B cell (primary cell): ENCODE measurements around the gene SLC25A13. TPM values are rescaled to one million over a fixed set of nuclear protein-coding genes. Genes with fewer than 3 reads are reported as not detected.

Experiments used
- ATAC-seq: fragments of 200-7000 bp; cut with Tn5 transposase; one replicate; pipeline ENCODE4 v1.10.0; 2021; ENCODE audit warnings: low read depth, mild to moderate bottlenecking, moderate number of reproducible peaks, moderate library complexity
- CTCF ChIA-PET: fragments of 350-600 bp; sonication (Branson Sonifier 250); formaldehyde crosslinking; loops from one replicate; lab custom pipeline; 2021; ENCODE audit warnings: antibody characterized with exemption, inconsistent platforms; lab: Charles Lee
- POLR2A ChIA-PET: fragments of 350-600 bp; sonication (Branson Sonifier 250); formaldehyde crosslinking; loops from one replicate; lab custom pipeline; 2021; ENCODE audit warnings: antibody characterized with exemption; lab: Charles Lee
- DNase-seq: peaks from one replicate; pipeline ENCODE4 v3.0.0; 2013
- H2AFZ ChIP-seq: 2 replicates; pipeline ENCODE4 v1.6.1; 2012; ENCODE audit warnings: mild to moderate bottlenecking, low read depth, low read length; ENCODE audit not compliant: insufficient read depth, poor library complexity, severe bottlenecking
- H3K27ac ChIP-seq, 2 donors: 1 replicate in 1 of 2; 2 replicates in 1 of 2; pipeline ENCODE4 v1.5.1; 2012 to 2013; ENCODE audit warnings: low read length in 2 of 2, mild to moderate bottlenecking in 2 of 2, moderate library complexity in 1 of 2
- H3K27me3 ChIP-seq, 4 experiments: fragments of 200-600 bp in 1 of 4; sonication (generic) in 1 of 4; replicated peaks in 1 of 4; 1 replicate in 2 of 4; 2 replicates in 2 of 4; pipeline versions ENCODE4 v1.6.1 to v1.7.0; 2013 to 2016; ENCODE audit warnings: low read length in 3 of 4, mild to moderate bottlenecking in 2 of 4, mixed read lengths in 1 of 4, moderate library complexity in 1 of 4; ENCODE audit not compliant: insufficient read depth in 4 of 4, control insufficient read depth in 3 of 4; ENCODE audit errors: control extremely low read depth in 1 of 4
- H3K36me3 ChIP-seq, 2 experiments: replicated peaks in 1 of 2; 1 replicate in 1 of 2; 2 replicates in 1 of 2; pipeline versions ENCODE4 v1.6.1 to v1.7.1; 2013; ENCODE audit warnings: low read length in 1 of 2; ENCODE audit not compliant: insufficient read depth in 2 of 2, control insufficient read depth in 1 of 2; ENCODE audit errors: control extremely low read depth in 1 of 2, extremely low read depth in 1 of 2
- H3K4me1 ChIP-seq, 2 donors: fragments of 200-600 bp in 1 of 2; sonication (generic) in 1 of 2; 1 replicate in 1 of 2; 2 replicates in 1 of 2; pipeline versions ENCODE4 v1.5.1 to v1.6.1; 2013 to 2017; ENCODE audit warnings: low read length in 2 of 2; ENCODE audit not compliant: control insufficient read depth in 2 of 2, insufficient read depth in 2 of 2
- H3K4me2 ChIP-seq: replicated peaks from 2 replicates; pipeline ENCODE3; 2012; ENCODE audit warnings: mild to moderate bottlenecking, low read depth, low read length; ENCODE audit not compliant: poor library complexity, severe bottlenecking
- H3K4me3 ChIP-seq, 5 experiments: fragments of 200-600 bp in 1 of 5; sonication (generic) in 1 of 5; 1 replicate in 3 of 5; 2 replicates in 2 of 5; pipeline versions ENCODE4 v1.5.1 to v1.7.0; 2011 to 2016; ENCODE audit warnings: low read length in 4 of 5, mild to moderate bottlenecking in 4 of 5, low read depth in 2 of 5, control low read depth in 1 of 5, moderate library complexity in 1 of 5; ENCODE audit not compliant: insufficient read depth in 1 of 5; ENCODE audit errors: control extremely low read depth in 1 of 5, extremely low read depth in 1 of 5
- H3K79me2 ChIP-seq: fragments of 200-600 bp; sonication (generic); one replicate; pipeline ENCODE4 v1.6.0; 2016; ENCODE audit warnings: low read length; ENCODE audit not compliant: control insufficient read depth, insufficient read depth
- H3K9ac ChIP-seq: fragments of 200-600 bp; sonication (generic); 2 replicates; pipeline ENCODE4 v1.6.1; 2017; ENCODE audit warnings: mild to moderate bottlenecking, low read length, moderate library complexity
- H3K9me3 ChIP-seq, 3 donors: one replicate each; pipeline versions ENCODE4 v1.6.1 to v1.7.1; 2013; ENCODE audit warnings: low read length in 2 of 3; ENCODE audit not compliant: control insufficient read depth in 2 of 3, insufficient read depth in 1 of 3; ENCODE audit errors: control extremely low read depth in 1 of 3
- H4K20me1 ChIP-seq: 2 replicates; pipeline ENCODE4 v1.6.0; 2012; ENCODE audit warnings: mild to moderate bottlenecking, low read length; ENCODE audit not compliant: insufficient read depth, control insufficient read depth, poor library complexity, severe bottlenecking
- H3K27ac Mint-ChIP-seq: one replicate; pipeline ENCODE4 v1.8.0; 2021; ENCODE audit warnings: mixed read lengths
- H3K27me3 Mint-ChIP-seq: one replicate; pipeline ENCODE4 v1.8.0; 2021; ENCODE audit warnings: mixed read lengths
- H3K4me1 Mint-ChIP-seq: one replicate; pipeline ENCODE4 v1.8.0; 2021; ENCODE audit warnings: mixed read lengths
- H3K4me3 Mint-ChIP-seq: one replicate; pipeline ENCODE4 v1.8.0; 2021; ENCODE audit warnings: mixed read lengths
- H3K9me3 Mint-ChIP-seq: one replicate; pipeline ENCODE4 v1.8.0; 2022; ENCODE audit warnings: mixed read lengths; ENCODE audit not compliant: insufficient read depth
- CTCF ChIP-seq: fragments of 200-600 bp; IDR thresholded peaks from one replicate; pipeline ENCODE4 v1.8.0; 2022; ENCODE audit warnings: antibody characterized with exemption, mild to moderate bottlenecking
- EZH2 ChIP-seq: IDR thresholded peaks from 2 replicates; pipeline ENCODE4 v1.6.1; 2012; ENCODE audit warnings: borderline replicate concordance, low read depth, mild to moderate bottlenecking, moderate library complexity, low read length; ENCODE audit not compliant: insufficient read depth, poor library complexity, severe bottlenecking
- WGBS: methylation state at CpG from one replicate; pipeline ENCODE4 v1.1.5; 2013; ENCODE audit warnings: missing lambda C conversion rate; ENCODE audit not compliant: insufficient coverage; 5-methylcytosine and 5-hydroxymethylcytosine counted together
- intact Hi-C: fragments of 100-400 bp; cut with micrococcal nuclease; formaldehyde crosslinking; loops from one replicate; pipeline ENCODE4 v1.10.0; 2022
- polyA plus RNA-seq: library from polyadenylated mRNA; depleted of rRNA; stranded (reverse); fragments of >200 nt; gene quantifications from 2 replicates; pipeline ENCODE4 v1.2.3, GENCODE V29; 2012
- total RNA-seq, 2 donors: library from RNA; stranded (reverse); fragments of 120-200 nt in 1 of 2; gene quantifications; 1 replicate in 1 of 2; 2 replicates in 1 of 2; pipeline versions ENCODE4 v1.2.3 to v1.2.4, GENCODE V29; 2013 to 2022

The SLC25A13 gene
- total and polyA plus RNA-seq, 2 donors (not counting 1 experiment from before 2014, with no cell fraction given): 12.5 to 30.9 TPM

- Histone ChIP-seq H3K79me2 (peaks cover 67% of the 10 kb centered on the region), H2AFZ (no peak overlapping the region), H4K20me1 (peaks cover 18% of the 10 kb centered on the region), H3K36me3 (no peaks in the 10 kb centered on the region), H3K9me3 (no peaks in the 10 kb centered on the region), H3K9ac (no peak overlapping the region), H3K27ac (no peak overlapping the region), H3K4me2 (no peak overlapping the region), H3K27me3 (no peaks in the 10 kb centered on the region), H3K4me3 (no peak overlapping the region), H3K4me1 (no peaks in the 10 kb centered on the region)
- Mint-ChIP-seq H3K4me1 (peaks cover 42% of the 10 kb centered on the region), H3K27me3 (no peaks in the 10 kb centered on the region), H3K27ac (no peak overlapping the region), H3K4me3 (no peak overlapping the region), H3K9me3 (no peaks in the 10 kb centered on the region)
- no peak for DNase-seq
- CTCF ChIA-PET: no interaction called here
- POLR2A ChIA-PET: no interaction called here
- intact Hi-C loops: no loop called here
- WGBS: 91% methylated on average over 3 of the region's 3 CpGs
- no peak for TF ChIP-seq EZH2
- no peak for ATAC-seq
Observed at GRCh38 chr7:96313940-96314339, 8.0 kb downstream of the SLC25A13 start.

- DNase-seq (no peak), ATAC-seq (no peak)
- Histone ChIP-seq H3K4me1 (no peaks in the 10 kb centered on the region), H3K79me2 (peaks cover 69% of the 10 kb centered on the region), H3K36me3 (peaks cover 0 to 4% of the 10 kb centered on the region in 2 experiments), H3K4me2 (no peak overlapping the region), H3K9me3 (no peaks in the 10 kb centered on the region), H3K27ac (no peak overlapping the region), H2AFZ (no peak overlapping the region), H3K27me3 (no peaks in the 10 kb centered on the region), H4K20me1 (peaks cover 24% of the 10 kb centered on the region), H3K4me3 (no peak overlapping the region), H3K9ac (no peak overlapping the region)
- TF ChIP-seq EZH2: no peak
- no peak for TF ChIP-seq CTCF
- Mint-ChIP-seq H3K4me3 (no peak overlapping the region), H3K9me3 (no peaks in the 10 kb centered on the region), H3K27me3 (no peaks in the 10 kb centered on the region), H3K4me1 (peaks cover 39% of the 10 kb centered on the region), H3K27ac (no peak overlapping the region)
- ChIA-PET CTCF (no interaction called here), POLR2A (no interaction called here)
- intact Hi-C loops: no loop called here
- 94% methylated on average over 4 of the region's 4 CpGs for WGBS
Observed at GRCh38 chr7:96312502-96312901, 9.4 kb downstream of the SLC25A13 start.
